Astrocyte of the spinal cord (primary cell): ENCODE data around the gene SMPX.

Experiments
- DNase-seq: peaks from one replicate; pipeline ENCODE4 v3.0.0; 2011; ENCODE audit warnings: low read depth, low spot score
- H3K4me3 ChIP-seq: 2 replicates; pipeline ENCODE4 v1.5.1; 2011; ENCODE audit warnings: low read depth, mild to moderate bottlenecking, low read length, moderate library complexity
- CTCF ChIP-seq: IDR thresholded peaks from 2 replicates; pipeline ENCODE4 v1.5.1; 2012; ENCODE audit warnings: low read depth, mild to moderate bottlenecking, low read length, inconsistent platforms
- in situ Hi-C: cut with HindIII; loops from 2 replicates; pipeline ENCODE4 v1.10.0; 2017; ENCODE audit warnings: low sequenced_read_pairs

The SMPX gene

DNA sequence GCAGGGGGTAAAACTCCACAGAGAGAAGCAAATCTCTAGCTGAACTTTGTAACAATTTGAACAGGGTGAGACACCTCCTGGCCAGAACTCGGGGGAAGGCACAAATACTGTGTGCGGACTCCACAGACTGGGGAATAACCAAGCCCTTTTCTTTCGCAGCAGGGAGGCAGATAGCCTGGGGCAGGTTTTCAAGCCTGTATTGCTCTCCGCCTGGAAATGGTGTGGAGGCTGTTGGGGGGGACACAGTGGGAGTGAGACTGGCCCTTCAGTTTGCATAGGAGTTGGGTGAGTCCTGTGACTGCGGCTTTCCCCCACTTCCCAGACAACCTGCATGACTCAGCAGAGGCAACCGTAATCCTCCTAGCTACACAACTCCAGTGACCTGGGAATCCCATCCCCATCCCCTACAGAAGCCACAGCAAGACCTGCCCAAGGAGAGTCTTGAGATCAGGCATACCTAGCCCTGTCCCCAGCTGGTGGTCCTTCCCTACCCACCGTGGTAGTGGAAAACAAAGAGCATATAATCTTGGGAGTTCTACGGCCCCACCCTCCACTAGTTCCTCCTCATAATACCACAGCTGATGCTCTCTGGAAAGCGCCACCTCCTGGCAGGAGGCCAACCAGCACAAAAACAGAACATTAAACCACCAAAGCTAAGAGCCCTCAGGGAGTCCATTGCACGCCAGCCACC, 12.9 kb upstream of the SMPX start:
- H3K4me3 ChIP-seq: no peak overlapping the region
- no peak for DNase-seq
- in situ Hi-C loops: no loop called here
- no peak for TF ChIP-seq CTCF

DNA sequence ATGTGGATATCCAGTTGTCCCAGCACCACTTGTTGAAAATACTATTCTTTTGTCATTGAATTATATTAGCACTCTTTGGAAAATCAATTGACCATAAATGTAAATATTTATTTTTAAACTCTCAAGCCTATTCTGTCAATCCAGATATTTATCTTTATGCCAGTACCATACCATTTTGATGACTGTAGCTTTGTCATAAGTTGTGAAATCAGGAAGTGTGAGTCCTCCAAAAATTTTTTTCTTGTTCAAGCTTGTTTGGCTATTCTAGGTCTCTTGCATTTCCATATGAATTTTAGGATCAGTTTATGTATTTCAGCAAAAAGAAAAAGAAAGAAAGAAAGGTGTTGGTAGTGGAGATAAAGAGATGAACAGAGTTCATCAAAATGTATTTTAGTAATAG, 8.2 kb upstream of the SMPX start:
- in situ Hi-C loops: no loop called here
- H3K4me3 ChIP-seq: no peak overlapping the region
- no peak for DNase-seq
- no peak for TF ChIP-seq CTCF

GRCh38 chrX:21764008-21764407, 6.1 kb upstream of the SMPX start:
- in situ Hi-C loops: no loop called here
- no peak for TF ChIP-seq CTCF
- H3K4me3 ChIP-seq: no peak overlapping the region
- no peak for DNase-seq

GRCh38 chrX:21758488-21758887, 572 bp upstream of the SMPX start:
- TF ChIP-seq CTCF: no peak
- no peak overlapping the region for H3K4me3 ChIP-seq
- in situ Hi-C loops: no loop called here
- DNase-seq: no peak

- DNase-seq: no peak
- in situ Hi-C loops: no loop called here
- H3K4me3 ChIP-seq: no peak overlapping the region
- no peak for TF ChIP-seq CTCF
Measured at GRCh38 chrX:21756785-21757529, 959 bp downstream of the SMPX start.

DNA sequence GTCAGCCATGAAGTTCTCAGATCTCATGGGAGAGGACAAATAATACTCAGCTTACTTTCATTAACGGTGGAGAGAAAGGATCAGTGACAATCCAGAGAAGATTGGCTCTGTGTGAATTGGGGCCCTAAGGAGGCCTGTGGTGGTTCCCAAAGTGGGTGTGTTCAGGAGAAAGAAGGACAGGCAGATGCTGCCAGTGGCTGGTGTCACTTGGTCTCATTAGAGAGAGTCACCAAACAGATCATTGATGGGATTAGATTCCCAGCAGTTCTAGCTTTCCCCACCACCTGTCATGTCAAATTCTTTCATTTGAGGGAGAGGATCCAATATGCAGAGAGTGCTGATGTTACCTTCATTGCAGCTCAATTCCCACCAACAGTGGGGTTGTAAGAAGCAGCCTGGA, 8.0 kb downstream of the SMPX start:
- DNase-seq: no peak
- H3K4me3 ChIP-seq: no peak overlapping the region
- in situ Hi-C loops: no loop called here
- no peak for TF ChIP-seq CTCF
